ENCODE measurements around the gene IMP3. TPM values are rescaled to one million over a fixed set of nuclear protein-coding genes. Genes with fewer than 3 reads are reported as not detected.

The IMP3 gene
- total and polyA plus RNA-seq, 7 donors = 41.6 to 95.9 (median 45.0) TPM

DNA sequence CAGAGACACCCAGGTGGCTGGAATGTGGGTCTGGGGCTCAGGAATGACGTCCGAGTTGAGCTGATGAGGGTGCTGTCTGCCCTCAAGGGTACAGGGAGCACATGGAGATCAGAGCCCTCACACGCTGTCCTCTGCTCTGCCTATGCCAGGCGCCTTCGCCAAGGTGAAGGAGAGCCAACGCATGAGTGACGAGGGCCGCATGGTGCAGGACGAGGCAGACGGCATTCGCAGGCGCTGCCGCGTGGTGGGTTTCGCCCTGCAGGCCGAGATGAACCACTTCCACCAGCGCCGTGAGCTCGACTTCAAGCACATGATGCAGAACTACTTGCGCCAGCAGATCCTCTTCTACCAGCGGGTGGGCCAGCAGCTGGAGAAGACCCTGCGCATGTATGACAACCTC is 16.8 kb upstream of the IMP3 start:
- Histone ChIP-seq H3K27ac (no peak overlapping the region), H3K27me3 (ENCODE audit: insufficient read depth in 3 of 3, low read length in 2 of 3) (no peaks in the 10 kb centered on the region), H3K4me3 (no peak overlapping the region), H3K36me3 (ENCODE audit: insufficient read depth in 1 of 2, low read depth in 1 of 2) (peaks cover 0 to 13% of the 10 kb centered on the region in 2 donors), H3K9me3 (no peaks in the 10 kb centered on the region), H3K4me1 (peaks cover 5% of the 10 kb centered on the region)
- 92 to 96% (median 94%) methylated on average over 22 of the region's 22 CpGs for WGBS, 3 donors
- DNase-seq (peak in 1 of 2 donors; percentile 34), ATAC-seq (no peak)
- TF ChIP-seq, protein P1, sequence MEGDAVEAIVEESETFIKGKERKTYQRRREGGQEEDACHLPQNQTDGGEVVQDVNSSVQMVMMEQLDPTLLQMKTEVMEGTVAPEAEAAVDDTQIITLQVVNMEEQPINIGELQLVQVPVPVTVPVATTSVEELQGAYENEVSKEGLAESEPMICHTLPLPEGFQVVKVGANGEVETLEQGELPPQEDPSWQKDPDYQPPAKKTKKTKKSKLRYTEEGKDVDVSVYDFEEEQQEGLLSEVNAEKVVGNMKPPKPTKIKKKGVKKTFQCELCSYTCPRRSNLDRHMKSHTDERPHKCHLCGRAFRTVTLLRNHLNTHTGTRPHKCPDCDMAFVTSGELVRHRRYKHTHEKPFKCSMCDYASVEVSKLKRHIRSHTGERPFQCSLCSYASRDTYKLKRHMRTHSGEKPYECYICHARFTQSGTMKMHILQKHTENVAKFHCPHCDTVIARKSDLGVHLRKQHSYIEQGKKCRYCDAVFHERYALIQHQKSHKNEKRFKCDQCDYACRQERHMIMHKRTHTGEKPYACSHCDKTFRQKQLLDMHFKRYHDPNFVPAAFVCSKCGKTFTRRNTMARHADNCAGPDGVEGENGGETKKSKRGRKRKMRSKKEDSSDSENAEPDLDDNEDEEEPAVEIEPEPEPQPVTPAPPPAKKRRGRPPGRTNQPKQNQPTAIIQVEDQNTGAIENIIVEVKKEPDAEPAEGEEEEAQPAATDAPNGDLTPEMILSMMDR (IDR thresholded peaks at IDR 0.05) = no peak
- intact Hi-C loops (cut with DNase I) = no loop called here

DNA sequence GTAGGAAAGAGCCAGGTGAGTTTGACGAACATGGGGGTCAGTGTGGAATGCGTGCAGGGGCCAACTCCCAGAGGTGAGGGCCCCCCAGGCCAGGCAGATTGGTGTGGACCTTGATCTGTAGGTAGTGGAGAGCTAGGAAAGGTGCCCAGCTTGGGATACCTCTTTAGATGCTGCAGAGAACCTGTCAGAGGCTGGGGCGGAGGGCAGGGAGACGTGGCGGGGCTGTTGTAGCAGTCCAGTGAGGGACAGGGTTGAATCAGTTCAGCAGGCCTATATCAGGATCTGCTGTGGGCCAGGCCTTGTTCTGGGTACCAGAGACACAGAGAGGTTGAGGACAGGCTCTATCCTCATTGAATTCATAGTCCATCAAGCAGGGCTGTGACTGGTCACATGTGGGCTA is 16.3 kb upstream of the IMP3 start:
- ATAC-seq (no peak), DNase-seq (peak in 1 of 2 donors; percentile 29)
- intact Hi-C loops (cut with DNase I) = no loop called here
- H3K4me1 ChIP-seq = peaks cover 5% of the 10 kb centered on the region
- H3K36me3 ChIP-seq (ENCODE audit: insufficient read depth in 1 of 2, low read depth in 1 of 2) = peaks cover 0 to 13% of the 10 kb centered on the region in 2 donors
- no peak overlapping the region for H3K27ac ChIP-seq
- TF ChIP-seq, protein P1 (IDR thresholded peaks at IDR 0.05) = no peak
- H3K27me3 ChIP-seq (ENCODE audit: insufficient read depth in 3 of 3, low read length in 2 of 3) = no peaks in the 10 kb centered on the region
- WGBS, 3 donors = 94 to 97% (median 97%) methylated on average over 5 of the region's 5 CpGs
- H3K9me3 ChIP-seq = no peaks in the 10 kb centered on the region
- no peak overlapping the region for H3K4me3 ChIP-seq

- ATAC-seq (no peak), DNase-seq (peak in 1 of 2 donors; percentile 4)
- H3K4me3 ChIP-seq = no peak overlapping the region
- H3K27me3 ChIP-seq (ENCODE audit: insufficient read depth in 3 of 3, low read length in 2 of 3) = no peaks in the 10 kb centered on the region
- H3K36me3 ChIP-seq (ENCODE audit: insufficient read depth in 1 of 2, low read depth in 1 of 2) = peaks cover 0 to 13% of the 10 kb centered on the region in 2 donors
- 61 to 83% (median 66%) methylated on average over 4 of the region's 4 CpGs for WGBS, 3 donors
- no peaks in the 10 kb centered on the region for H3K9me3 ChIP-seq
- intact Hi-C loops (cut with DNase I) = no loop called here
- TF ChIP-seq, protein P1 (IDR thresholded peaks at IDR 0.05) = no peak
- peaks cover 5% of the 10 kb centered on the region for H3K4me1 ChIP-seq
- no peak overlapping the region for H3K27ac ChIP-seq
Observed at GRCh38 chr15:75655931-75656330, 15.9 kb upstream of the IMP3 start.

DNA sequence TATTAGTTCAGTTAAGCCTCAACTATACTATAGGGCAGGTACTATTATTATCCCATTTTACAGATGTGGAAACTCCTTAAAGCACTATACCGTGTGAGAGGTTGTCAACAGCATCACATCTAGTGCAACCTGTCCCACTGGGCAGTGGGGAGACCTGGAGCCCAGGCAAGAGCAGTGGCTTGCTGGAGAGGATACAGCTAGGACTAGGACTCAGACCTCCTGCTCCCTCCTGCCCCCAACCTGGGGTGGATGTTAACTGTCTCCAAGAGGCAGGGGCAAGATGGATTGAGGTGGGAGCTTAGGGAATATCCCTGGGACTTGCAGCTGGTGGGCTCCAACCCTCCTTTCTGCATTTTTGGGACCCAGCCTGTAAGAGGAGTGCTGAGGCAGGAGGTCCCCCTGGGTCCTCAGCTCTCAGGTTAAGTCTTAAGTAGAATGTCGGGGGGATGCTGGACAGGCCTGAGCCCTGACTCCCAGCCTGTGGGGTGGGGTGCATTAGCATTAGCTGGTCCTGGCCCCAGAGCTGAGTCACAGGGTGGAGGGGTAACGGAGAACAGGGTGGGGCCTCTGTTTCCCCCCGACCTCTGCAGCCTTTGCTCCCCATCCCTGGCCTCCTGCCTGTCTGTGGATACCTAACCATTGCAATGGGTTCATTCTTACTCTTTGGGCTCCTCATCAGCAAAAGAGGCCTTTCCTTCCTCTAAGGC is 14.3 kb upstream of the IMP3 start:
- WGBS, 3 donors = 54 to 65% (median 63%) methylated on average over 4 of the region's 4 CpGs
- H3K4me1 ChIP-seq = peaks cover 13% of the 10 kb centered on the region
- H3K9me3 ChIP-seq = no peaks in the 10 kb centered on the region
- no peak overlapping the region for H3K4me3 ChIP-seq
- no peaks in the 10 kb centered on the region for H3K27me3 ChIP-seq (ENCODE audit: insufficient read depth in 3 of 3, low read length in 2 of 3)
- peaks cover 0 to 13% of the 10 kb centered on the region in 2 donors for H3K36me3 ChIP-seq (ENCODE audit: insufficient read depth in 1 of 2, low read depth in 1 of 2)
- DNase-seq (peak in 1 of 2 donors; percentile 13), ATAC-seq (no peak)
- TF ChIP-seq, protein P1 (IDR thresholded peaks at IDR 0.05) = no peak
- intact Hi-C loops (cut with DNase I) = no loop called here
- H3K27ac ChIP-seq = no peak overlapping the region
